Stimulated activated CD4-positive, alpha-beta T cell treated with anti-CD3 and anti-CD28 coated beads, Interleukin-1b, Interleukin-23, amount 100 ng/mL, for 24 hours (primary cell): ENCODE measurements around the gene MID1.
A peak's percentile ranks its signal among the peaks of the same experiment; 100 is the strongest.

Source experiments
- DNase-seq, 4 experiments: peaks; one replicate each; pipeline ENCODE4 v3.0.0-alpha.2; 2020; ENCODE audit warnings: low read depth in 4 of 4, low spot score in 1 of 4

The MID1 gene

GRCh38 chrX:10620121-10620699 is at the start of gene MID1:
Gene MID1, minus strand, starts transcription at chrX:10620585. Its CDS starts 53,038 bp downstream, at chrX:10567547.
- peak in 1 of 4 experiments; percentile 1 for DNase-seq

- no peak for DNase-seq
These were observed 46.8 kb upstream of the MID1 start for GRCh38 chrX:10667143-10667542.

GRCh38 chrX:10666102-10666501 is 45.7 kb upstream of the MID1 start:
- DNase-seq: no peak

GRCh38 chrX:10665681-10666080 is 45.3 kb upstream of the MID1 start:
- DNase-seq: no peak

GRCh38 chrX:10660171-10660570 is 39.8 kb upstream of the MID1 start:
- DNase-seq: no peak

- DNase-seq: no peak
These were observed 35.8 kb upstream of the MID1 start for GRCh38 chrX:10656214-10656613.

GRCh38 chrX:10654960-10655359 is 34.6 kb upstream of the MID1 start:
- DNase-seq: no peak

- DNase-seq: no peak
These were observed 32.9 kb upstream of the MID1 start for GRCh38 chrX:10653302-10653701.

GRCh38 chrX:10649265-10649664 is 28.9 kb upstream of the MID1 start:
- no peak for DNase-seq

GRCh38 chrX:10648614-10649013 is 28.2 kb upstream of the MID1 start:
- DNase-seq: no peak

GRCh38 chrX:10636851-10637250 is 16.5 kb upstream of the MID1 start:
- no peak for DNase-seq

GRCh38 chrX:10636337-10636736 is 16.0 kb upstream of the MID1 start:
- no peak for DNase-seq

GRCh38 chrX:10634392-10635161 is 14.2 kb upstream of the MID1 start:
- DNase-seq: no peak

- DNase-seq: no peak
These were observed 13.3 kb upstream of the MID1 start for GRCh38 chrX:10633722-10634121.

- DNase-seq: no peak
These were observed 11.2 kb upstream of the MID1 start for GRCh38 chrX:10631416-10632145.

GRCh38 chrX:10630320-10630719 is 9.9 kb upstream of the MID1 start:
- DNase-seq: no peak

- DNase-seq: no peak
These were observed 9.5 kb upstream of the MID1 start for GRCh38 chrX:10629905-10630304.

GRCh38 chrX:10628906-10629305 is 8.5 kb upstream of the MID1 start:
- no peak for DNase-seq

- DNase-seq: no peak
These were observed 1.8 kb upstream of the MID1 start for GRCh38 chrX:10622197-10622596.

- no peak for DNase-seq
These were observed 849 bp downstream of the MID1 start for GRCh38 chrX:10619425-10620046.

- DNase-seq: no peak
These were observed 1.4 kb downstream of the MID1 start for GRCh38 chrX:10618961-10619360.

GRCh38 chrX:10617999-10618351 is 2.4 kb downstream of the MID1 start:
- no peak for DNase-seq
